ENCODE results near the gene LRP5.

LRP5 gene

GRCh38 chr11:68314203-68315170, 2.1 kb downstream of the LRP5 start:
- TF ChIP-seq SIN3A (IDR thresholded peaks at IDR 0.05; ENCODE audit: borderline replicate concordance, insufficient read depth, low read length) (no peak), POLR2AphosphoS5 (IDR thresholded peaks at IDR 0.05; ENCODE audit: low read depth, low read length) (no peak), FOXP2 (optimal IDR thresholded peaks at IDR 0.05; ENCODE audit: borderline replicate concordance, extremely low read depth, extremely low read length, insufficient read depth) (no peak), REST (IDR thresholded peaks at IDR 0.05; ENCODE audit: insufficient read depth in 1 of 2, low read depth in 2 of 2, low read length in 2 of 2) (no peak), TAF1 (IDR thresholded peaks at IDR 0.05; ENCODE audit: borderline replicate concordance, insufficient read depth, low read length) (no peak)

- no peak for TF ChIP-seq FOXP2 (optimal IDR thresholded peaks at IDR 0.05; ENCODE audit: borderline replicate concordance, extremely low read depth, extremely low read length, insufficient read depth)
- TF ChIP-seq REST (IDR thresholded peaks at IDR 0.05; ENCODE audit: insufficient read depth in 1 of 2, low read depth in 2 of 2, low read length in 2 of 2) = no peak
- no peak for TF ChIP-seq SIN3A (IDR thresholded peaks at IDR 0.05; ENCODE audit: borderline replicate concordance, insufficient read depth, low read length)
- no peak for TF ChIP-seq TAF1 (IDR thresholded peaks at IDR 0.05; ENCODE audit: borderline replicate concordance, insufficient read depth, low read length)
- TF ChIP-seq POLR2AphosphoS5 (IDR thresholded peaks at IDR 0.05; ENCODE audit: low read depth, low read length) = no peak
Observed at GRCh38 chr11:68315171-68315920, 3.0 kb downstream of the LRP5 start.

GRCh38 chr11:68317147-68317785, 4.9 kb downstream of the LRP5 start:
- TF ChIP-seq TAF1 (IDR thresholded peaks at IDR 0.05; ENCODE audit: borderline replicate concordance, insufficient read depth, low read length) (no peak), POLR2AphosphoS5 (IDR thresholded peaks at IDR 0.05; ENCODE audit: low read depth, low read length) (no peak), FOXP2 (optimal IDR thresholded peaks at IDR 0.05; ENCODE audit: borderline replicate concordance, extremely low read depth, extremely low read length, insufficient read depth) (no peak), SIN3A (IDR thresholded peaks at IDR 0.05; ENCODE audit: borderline replicate concordance, insufficient read depth, low read length) (no peak), REST (IDR thresholded peaks at IDR 0.05; ENCODE audit: insufficient read depth in 1 of 2, low read depth in 2 of 2, low read length in 2 of 2) (no peak)

- TF ChIP-seq POLR2AphosphoS5 (IDR thresholded peaks at IDR 0.05; ENCODE audit: low read depth, low read length) (no peak), SIN3A (IDR thresholded peaks at IDR 0.05; ENCODE audit: borderline replicate concordance, insufficient read depth, low read length) (no peak), FOXP2 (optimal IDR thresholded peaks at IDR 0.05; ENCODE audit: borderline replicate concordance, extremely low read depth, extremely low read length, insufficient read depth) (no peak), TAF1 (IDR thresholded peaks at IDR 0.05; ENCODE audit: borderline replicate concordance, insufficient read depth, low read length) (no peak), REST (IDR thresholded peaks at IDR 0.05; ENCODE audit: insufficient read depth in 1 of 2, low read depth in 2 of 2, low read length in 2 of 2) (no peak)
Observed at GRCh38 chr11:68321293-68322051, 9.1 kb downstream of the LRP5 start.
